Gastrocnemius medialis (tissue), 4 donors: ENCODE data around the gene PTPN23. TPM values are rescaled to one million over a fixed set of nuclear protein-coding genes. Genes with fewer than 3 reads are reported as not detected.

Experiments used
- ATAC-seq, 2 donors: fragments of 150-250 bp; one replicate each; pipeline ENCODE4 v1.9.1; 2016
- DNase-seq, 2 donors: peaks; one replicate each; pipeline ENCODE4 v3.0.0-alpha.2; 2019
- H3K27ac ChIP-seq, 4 donors: fragments of 200-600 bp; sonication (generic); 1 replicate in 1 of 4; 2 replicates in 3 of 4; pipeline ENCODE4 v1.5.1; 2016 to 2018; ENCODE audit warnings: mild to moderate bottlenecking in 2 of 4, moderate library complexity in 1 of 4
- H3K27me3 ChIP-seq, 3 donors: fragments of 200-600 bp; sonication (generic) in 2 of 3; 1 replicate in 1 of 3; 2 replicates in 2 of 3; pipeline versions ENCODE4 v1.5.1 to v1.6.0; 2016 to 2019; ENCODE audit warnings: mild to moderate bottlenecking in 1 of 3, moderate library complexity in 1 of 3
- H3K36me3 ChIP-seq, 2 donors: fragments of 200-600 bp; sonication (generic) in 1 of 2; one replicate each; pipeline ENCODE4 v1.5.1; 2017 to 2018
- H3K4me1 ChIP-seq, 2 donors: fragments of 200-600 bp; sonication (generic) in 1 of 2; one replicate each; pipeline ENCODE4 v1.5.1; 2016 to 2017; ENCODE audit warnings: mild to moderate bottlenecking in 2 of 2
- H3K4me3 ChIP-seq, 4 donors: fragments of 200-600 bp; sonication (generic) in 3 of 4; 1 replicate in 1 of 4; 2 replicates in 3 of 4; pipeline ENCODE4 v1.5.1; 2016 to 2019; ENCODE audit warnings: mild to moderate bottlenecking in 2 of 4
- H3K9me3 ChIP-seq, 3 donors: fragments of 200-600 bp; sonication (generic) in 2 of 3; 1 replicate in 1 of 3; 2 replicates in 2 of 3; pipeline ENCODE4 v1.5.1; 2016 to 2019
- POLR2A ChIP-seq, 2 donors: fragments of 450-650 bp; IDR thresholded peaks; one replicate each; pipeline ENCODE4 v1.6.1; 2017; ENCODE audit warnings: antibody characterized with exemption in 2 of 2, mild to moderate bottlenecking in 2 of 2, moderate library complexity in 2 of 2
- in situ Hi-C, 4 donors: fragments of 200-750 bp; cut with MboI; loops; one replicate each; pipeline versions ENCODE4 v1.15.0 to v1.8.0; 2017; ENCODE audit warnings: low sequenced_read_pairs in 4 of 4
- intact Hi-C: fragments of 100-400 bp; cut with DNase I; formaldehyde crosslinking; loops from one replicate; pipeline ENCODE4 v1.15.1; 2023; ENCODE audit warnings: low total_unique reads
- total RNA-seq, 4 donors: library from RNA; depleted of rRNA; stranded (reverse); fragments of >200 nt; gene quantifications; one replicate each; pipeline versions ENCODE4 v1.1.0 to v1.2.3, GENCODE V29; 2016
- TF ChIP-seq, protein P1 (sequence below), 5 experiments: fragments of 450-650 bp in 3 of 5; fragments of 200-600 bp in 2 of 5; sonication (generic) in 2 of 5; IDR thresholded peaks in 4 of 5; conservative IDR thresholded peaks in 1 of 5; 1 replicate in 4 of 5; 2 replicates in 1 of 5; pipeline ENCODE4 v1.5.1; 2016 to 2019; ENCODE audit warnings: antibody characterized with exemption in 5 of 5, mild to moderate bottlenecking in 3 of 5, moderate library complexity in 3 of 5

PTPN23 gene
- total RNA-seq, 4 donors from 2014 or later = 10.5 to 37.3 (median 23.7) TPM

DNA sequence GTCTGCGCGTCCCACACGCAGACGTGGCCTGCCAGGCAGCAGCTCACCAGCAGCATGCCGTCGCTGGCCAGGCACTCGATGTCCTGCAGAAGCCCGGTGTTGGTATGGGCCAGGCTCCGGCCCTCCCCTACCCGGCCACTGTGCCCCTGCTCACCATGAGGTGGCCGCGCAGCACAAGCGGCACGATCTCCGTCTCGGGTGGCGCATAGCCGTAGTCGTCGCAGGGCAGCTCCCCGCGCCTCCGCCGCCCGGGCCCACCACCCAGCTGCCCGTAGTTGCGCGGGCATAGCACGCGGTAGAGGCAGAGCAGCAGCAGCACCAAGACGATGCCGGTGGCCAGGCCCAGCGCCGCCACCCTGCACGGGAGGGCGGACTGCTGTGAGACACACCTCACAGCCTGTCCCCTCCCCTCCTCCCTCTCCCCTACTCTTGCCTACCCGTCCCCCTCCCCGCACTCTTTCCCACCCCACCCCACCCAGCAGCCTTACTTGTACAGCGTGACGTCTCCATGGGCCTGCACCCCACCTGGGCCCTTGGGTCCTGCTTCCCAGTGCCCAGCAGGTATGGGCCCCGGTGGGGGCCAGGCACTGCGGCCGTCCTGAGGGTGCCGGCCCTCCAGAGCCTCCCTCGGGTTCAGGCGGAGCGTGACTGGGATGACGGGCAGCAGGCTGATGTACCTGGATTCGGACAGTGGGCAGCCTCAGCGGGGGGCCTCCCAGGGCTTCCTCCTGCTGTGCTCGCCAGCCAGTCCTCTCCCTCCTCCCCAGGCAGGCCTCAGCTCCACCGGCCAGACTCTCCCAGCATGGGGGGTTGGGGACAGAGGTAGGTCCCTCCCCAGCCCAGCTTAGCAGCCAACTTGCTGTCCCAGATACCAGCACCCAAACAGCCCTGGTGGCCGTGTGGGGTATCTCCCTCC, 37.6 kb downstream of the PTPN23 start:
- H3K27me3 ChIP-seq = no peaks in the 10 kb centered on the region
- in situ Hi-C loops (no loop called here), intact Hi-C loops (no loop called here)
- H3K4me3 ChIP-seq = no peak overlapping the region
- no peak for TF ChIP-seq POLR2A (IDR thresholded peaks at IDR 0.05)
- TF ChIP-seq, protein P1, sequence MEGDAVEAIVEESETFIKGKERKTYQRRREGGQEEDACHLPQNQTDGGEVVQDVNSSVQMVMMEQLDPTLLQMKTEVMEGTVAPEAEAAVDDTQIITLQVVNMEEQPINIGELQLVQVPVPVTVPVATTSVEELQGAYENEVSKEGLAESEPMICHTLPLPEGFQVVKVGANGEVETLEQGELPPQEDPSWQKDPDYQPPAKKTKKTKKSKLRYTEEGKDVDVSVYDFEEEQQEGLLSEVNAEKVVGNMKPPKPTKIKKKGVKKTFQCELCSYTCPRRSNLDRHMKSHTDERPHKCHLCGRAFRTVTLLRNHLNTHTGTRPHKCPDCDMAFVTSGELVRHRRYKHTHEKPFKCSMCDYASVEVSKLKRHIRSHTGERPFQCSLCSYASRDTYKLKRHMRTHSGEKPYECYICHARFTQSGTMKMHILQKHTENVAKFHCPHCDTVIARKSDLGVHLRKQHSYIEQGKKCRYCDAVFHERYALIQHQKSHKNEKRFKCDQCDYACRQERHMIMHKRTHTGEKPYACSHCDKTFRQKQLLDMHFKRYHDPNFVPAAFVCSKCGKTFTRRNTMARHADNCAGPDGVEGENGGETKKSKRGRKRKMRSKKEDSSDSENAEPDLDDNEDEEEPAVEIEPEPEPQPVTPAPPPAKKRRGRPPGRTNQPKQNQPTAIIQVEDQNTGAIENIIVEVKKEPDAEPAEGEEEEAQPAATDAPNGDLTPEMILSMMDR (IDR thresholded peaks at IDR 0.05 in 4 of 5, conservative IDR thresholded peaks at IDR 0.05 in 1 of 5) = no peak
- DNase-seq = no peak
- H3K36me3 ChIP-seq = peaks cover 0 to 63% of the 10 kb centered on the region in 2 donors
- ATAC-seq = no peak
- H3K9me3 ChIP-seq = no peaks in the 10 kb centered on the region
- H3K4me1 ChIP-seq = peaks cover 10% of the 10 kb centered on the region in 2 donors
- H3K27ac ChIP-seq = no peak overlapping the region

- intact Hi-C loops = no loop called here
- H3K27ac ChIP-seq = no peak overlapping the region
- H3K4me3 ChIP-seq = no peak overlapping the region
- H3K36me3 ChIP-seq = peaks cover 0 to 57% of the 10 kb centered on the region in 2 donors
- no peaks in the 10 kb centered on the region for H3K9me3 ChIP-seq
- peaks cover 10% of the 10 kb centered on the region in 2 donors for H3K4me1 ChIP-seq
- no peak for TF ChIP-seq POLR2A (IDR thresholded peaks at IDR 0.05)
- TF ChIP-seq, protein P1 (IDR thresholded peaks at IDR 0.05 in 4 of 5, conservative IDR thresholded peaks at IDR 0.05 in 1 of 5) = no peak
- no peaks in the 10 kb centered on the region for H3K27me3 ChIP-seq
- in situ Hi-C loops = loop anchor here (5.0 to 10.0 kb wide), 3 partner anchors 53 to 58 kb away; partner anchors contain the start of gene SCAP (in 2 of the 4)
- ATAC-seq = no peak
- no peak for DNase-seq
These were observed 38.5 kb downstream of the PTPN23 start for GRCh38 chr3:47419083-47420043.

DNA sequence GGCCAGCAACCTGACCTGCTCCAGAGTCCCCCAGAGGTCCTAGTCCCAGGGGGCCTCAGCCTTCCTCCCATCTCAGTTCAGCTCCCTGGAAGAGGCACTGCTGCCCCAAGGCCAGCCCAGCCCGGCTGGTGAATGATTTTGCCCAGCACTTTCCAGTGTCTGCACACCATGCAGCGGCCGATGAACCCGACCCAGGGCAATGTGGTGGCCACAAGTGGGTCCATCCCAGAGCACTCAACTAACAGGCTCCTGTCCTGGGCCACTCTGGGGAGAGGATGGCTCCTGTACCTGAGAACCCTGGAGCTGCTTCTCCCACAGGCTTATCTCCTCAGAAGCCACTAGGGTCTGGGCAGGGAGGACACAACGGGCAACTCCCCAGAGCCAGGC, 39.2 kb downstream of the PTPN23 start:
- Histone ChIP-seq H3K9me3 (no peaks in the 10 kb centered on the region), H3K4me1 (peaks cover 10% of the 10 kb centered on the region in 2 donors), H3K4me3 (no peak overlapping the region), H3K27ac (no peak overlapping the region), H3K36me3 (peaks cover 0 to 58% of the 10 kb centered on the region in 2 donors), H3K27me3 (no peaks in the 10 kb centered on the region)
- intact Hi-C loops (no loop called here), in situ Hi-C loops (loop anchor here (5.0 to 10.0 kb wide), 3 partner anchors 52 to 57 kb away; partner anchors contain the start of gene SCAP (in 2 of the 4))
- DNase-seq (no peak), ATAC-seq (no peak)
- TF ChIP-seq, protein P1 (IDR thresholded peaks at IDR 0.05 in 4 of 5, conservative IDR thresholded peaks at IDR 0.05 in 1 of 5) = no peak
